ENCODE results near the gene SDK1. TPM values are rescaled to one million over a fixed set of nuclear protein-coding genes. Genes with fewer than 3 reads are reported as not detected.

Gene SDK1
- total RNA-seq, 1 donor from 2014 or later: 16.7 TPM

- Histone ChIP-seq H3K9me3 (no peaks in the 10 kb centered on the region), H3K27ac (no peak overlapping the region), H3K4me3 (no peak overlapping the region), H3K4me1 (no peaks in the 10 kb centered on the region), H3K27me3 (no peaks in the 10 kb centered on the region), H3K36me3 (no peaks in the 10 kb centered on the region)
- intact Hi-C loops (cut with DNase I): no loop called here
- no peak for DNase-seq (ENCODE audit: extremely low spot score in 2 of 2)
- TF ChIP-seq POLR2A (IDR thresholded peaks at IDR 0.05): no peak
- TF ChIP-seq POLR2AphosphoS5 (IDR thresholded peaks at IDR 0.05; ENCODE audit: insufficient read depth in 1 of 2, low read depth in 1 of 2): no peak
- TF ChIP-seq CTCF (IDR thresholded peaks at IDR 0.05): no peak
Observed at GRCh38 chr7:3616306-3616705, 315.3 kb downstream of the SDK1 start.

- no peak overlapping the region for H3K4me3 ChIP-seq
- H3K9me3 ChIP-seq: peaks cover 7% of the 10 kb centered on the region
- TF ChIP-seq POLR2AphosphoS5 (IDR thresholded peaks at IDR 0.05; ENCODE audit: insufficient read depth in 1 of 2, low read depth in 1 of 2) (no peak), POLR2A (IDR thresholded peaks at IDR 0.05) (no peak), CTCF (IDR thresholded peaks at IDR 0.05) (no peak)
- no peak for DNase-seq (ENCODE audit: extremely low spot score in 2 of 2)
- no peaks in the 10 kb centered on the region for H3K4me1 ChIP-seq
- intact Hi-C loops (cut with DNase I): no loop called here
- no peaks in the 10 kb centered on the region for H3K27me3 ChIP-seq
- H3K36me3 ChIP-seq: no peaks in the 10 kb centered on the region
- H3K27ac ChIP-seq: no peak overlapping the region
Observed at GRCh38 chr7:3630081-3630480, 329.0 kb downstream of the SDK1 start.

GRCh38 chr7:3634396-3634795 is 333.3 kb downstream of the SDK1 start:
- Histone ChIP-seq H3K4me3 (no peak overlapping the region), H3K27ac (no peak overlapping the region)
- TF ChIP-seq POLR2A (IDR thresholded peaks at IDR 0.05) (no peak), CTCF (IDR thresholded peaks at IDR 0.05) (no peak), POLR2AphosphoS5 (IDR thresholded peaks at IDR 0.05; ENCODE audit: insufficient read depth in 1 of 2, low read depth in 1 of 2) (no peak)

GRCh38 chr7:3636131-3636860 is 335.2 kb downstream of the SDK1 start:
- H3K4me3 ChIP-seq: no peak overlapping the region
- H3K36me3 ChIP-seq: no peaks in the 10 kb centered on the region
- H3K9me3 ChIP-seq: no peaks in the 10 kb centered on the region
- H3K27me3 ChIP-seq: no peaks in the 10 kb centered on the region
- no peak for DNase-seq (ENCODE audit: extremely low spot score in 2 of 2)
- no peaks in the 10 kb centered on the region for H3K4me1 ChIP-seq
- no peak for TF ChIP-seq POLR2AphosphoS5 (IDR thresholded peaks at IDR 0.05; ENCODE audit: insufficient read depth in 1 of 2, low read depth in 1 of 2)
- TF ChIP-seq CTCF (IDR thresholded peaks at IDR 0.05): no peak
- no peak for TF ChIP-seq POLR2A (IDR thresholded peaks at IDR 0.05)
- intact Hi-C loops (cut with DNase I): no loop called here
- no peak overlapping the region for H3K27ac ChIP-seq

More at GRCh38 chr7:3634396-3634795, 333.3 kb downstream of the SDK1 start:
- DNase-seq (ENCODE audit: extremely low spot score in 2 of 2): no peak
- intact Hi-C loops (cut with DNase I): no loop called here
- Histone ChIP-seq H3K27me3 (no peaks in the 10 kb centered on the region), H3K9me3 (peaks cover 7% of the 10 kb centered on the region), H3K4me1 (no peaks in the 10 kb centered on the region), H3K36me3 (no peaks in the 10 kb centered on the region)

- Histone ChIP-seq H3K9me3 (no peaks in the 10 kb centered on the region), H3K4me3 (no peak overlapping the region), H3K27ac (no peak overlapping the region), H3K36me3 (no peaks in the 10 kb centered on the region), H3K4me1 (no peaks in the 10 kb centered on the region), H3K27me3 (no peaks in the 10 kb centered on the region)
- TF ChIP-seq CTCF (IDR thresholded peaks at IDR 0.05) (no peak), POLR2AphosphoS5 (IDR thresholded peaks at IDR 0.05; ENCODE audit: insufficient read depth in 1 of 2, low read depth in 1 of 2) (no peak), POLR2A (IDR thresholded peaks at IDR 0.05) (no peak)
- intact Hi-C loops (cut with DNase I): no loop called here
- DNase-seq (ENCODE audit: extremely low spot score in 2 of 2): no peak
Observed at GRCh38 chr7:3639253-3639652, 338.2 kb downstream of the SDK1 start.

Data from vagina (tissue), 2 donors.